Activated CD8-positive, alpha-beta T cell treated with anti-CD3 and anti-CD28 coated beads for 36 hours (primary cell): Measurements from ENCODE around the gene ANKRD33B. TPM values are rescaled to one million over a fixed set of nuclear protein-coding genes. Genes with fewer than 3 reads are reported as not detected.
"Not testable (repeated sequence)": the region's sequence is repeated elsewhere in the genome, so short reads cannot be mapped to it uniquely, and the experiment has no call there.

Source experiments
- ATAC-seq: fragments of 200-7000 bp; cut with Tn5 transposase; one replicate; pipeline ENCODE4 v1.10.0; 2021; ENCODE audit warnings: mild to moderate bottlenecking, moderate library complexity
- CTCF ChIA-PET: fragments of 350-600 bp; sonication (Branson Sonifier 250); formaldehyde crosslinking; loops from one replicate; lab custom pipeline; 2021; ENCODE audit warnings: antibody characterized with exemption; lab: Charles Lee
- POLR2A ChIA-PET: fragments of 350-600 bp; sonication (Branson Sonifier 250); formaldehyde crosslinking; loops from one replicate; lab custom pipeline; 2021; ENCODE audit warnings: antibody characterized with exemption; lab: Charles Lee
- DNase-seq: peaks from one replicate; pipeline ENCODE4 v3.0.0-alpha.2; 2020
- H3K27ac Mint-ChIP-seq: one replicate; pipeline ENCODE4 v1.8.0; 2021; ENCODE audit warnings: mild to moderate bottlenecking, mixed read lengths
- H3K27me3 Mint-ChIP-seq: one replicate; pipeline ENCODE4 v1.8.0; 2021; ENCODE audit warnings: mixed read lengths
- H3K36me3 Mint-ChIP-seq: one replicate; pipeline ENCODE4 v1.8.0; 2021; ENCODE audit warnings: low read depth, mixed read lengths
- H3K4me1 Mint-ChIP-seq: one replicate; pipeline ENCODE4 v1.8.0; 2021; ENCODE audit warnings: low read depth, mixed read lengths
- H3K4me3 Mint-ChIP-seq: one replicate; pipeline ENCODE4 v1.8.0; 2021; ENCODE audit warnings: mild to moderate bottlenecking, moderate library complexity, mixed read lengths
- H3K9me3 Mint-ChIP-seq: one replicate; pipeline ENCODE4 v1.8.0; 2021; ENCODE audit warnings: mixed read lengths
- CTCF ChIP-seq: fragments of 200-600 bp; IDR thresholded peaks from one replicate; pipeline ENCODE4 v1.8.0; 2022; ENCODE audit warnings: antibody characterized with exemption, mild to moderate bottlenecking
- intact Hi-C: fragments of 100-400 bp; cut with micrococcal nuclease; formaldehyde crosslinking; loops from one replicate; pipeline ENCODE4 v1.10.0; 2022
- total RNA-seq, 2 experiments: library from RNA; stranded (reverse); gene quantifications; one replicate each; pipeline ENCODE4 v1.2.3, GENCODE V29; 2021

Gene ANKRD33B
- total RNA-seq, 2 experiments from 2014 or later: 13.6 to 13.8 TPM

GRCh38 chr5:10630126-10630525, 66.3 kb downstream of the ANKRD33B start:
- ATAC-seq (no peak), DNase-seq (no peak)
- peaks cover 4% of the 10 kb centered on the region for H3K9me3 Mint-ChIP-seq
- ChIA-PET POLR2A (interaction anchor here (0.8 kb wide), 1 partner anchor 100 kb away, joined by 3 read pairs; no protein-coding TSS in a partner anchor), CTCF (interaction anchor here (1.1 to 5.0 kb wide), 5 partner anchors 64 to 187 kb away, joined by 4 to 89 read pairs (median 10); no protein-coding TSS in a partner anchor)
- no peak overlapping the region for H3K27ac Mint-ChIP-seq
- no peak overlapping the region for H3K4me3 Mint-ChIP-seq
- H3K36me3 Mint-ChIP-seq: peaks cover 16% of the 10 kb centered on the region
- TF ChIP-seq CTCF: no peak
- intact Hi-C loops: loop anchor here (10.0 kb wide), 1 partner anchor 135 kb away; the partner anchor contains the start of gene DAP
- H3K27me3 Mint-ChIP-seq: peaks cover 6% of the 10 kb centered on the region
- H3K4me1 Mint-ChIP-seq: peaks cover 70% of the 10 kb centered on the region

GRCh38 chr5:10630744-10631143, 66.9 kb downstream of the ANKRD33B start:
- DNase-seq, ATAC-seq, H3K27me3 Mint-ChIP-seq, H3K9me3 Mint-ChIP-seq, H3K4me3 Mint-ChIP-seq, POLR2A ChIA-PET: not testable (repeated sequence)
- Mint-ChIP-seq H3K4me1 (peaks cover 76% of the 10 kb centered on the region), H3K27ac (peak overlapping the region; percentile 88), H3K36me3 (peaks cover 14% of the 10 kb centered on the region)
- CTCF ChIA-PET: interaction anchor here (5.0 kb wide), 1 partner anchor 177 kb away, joined by 89 read pairs; no protein-coding TSS in a partner anchor
- intact Hi-C loops: loop anchor here (10.0 kb wide), 1 partner anchor 134 kb away; the partner anchor contains the start of gene DAP

DNA sequence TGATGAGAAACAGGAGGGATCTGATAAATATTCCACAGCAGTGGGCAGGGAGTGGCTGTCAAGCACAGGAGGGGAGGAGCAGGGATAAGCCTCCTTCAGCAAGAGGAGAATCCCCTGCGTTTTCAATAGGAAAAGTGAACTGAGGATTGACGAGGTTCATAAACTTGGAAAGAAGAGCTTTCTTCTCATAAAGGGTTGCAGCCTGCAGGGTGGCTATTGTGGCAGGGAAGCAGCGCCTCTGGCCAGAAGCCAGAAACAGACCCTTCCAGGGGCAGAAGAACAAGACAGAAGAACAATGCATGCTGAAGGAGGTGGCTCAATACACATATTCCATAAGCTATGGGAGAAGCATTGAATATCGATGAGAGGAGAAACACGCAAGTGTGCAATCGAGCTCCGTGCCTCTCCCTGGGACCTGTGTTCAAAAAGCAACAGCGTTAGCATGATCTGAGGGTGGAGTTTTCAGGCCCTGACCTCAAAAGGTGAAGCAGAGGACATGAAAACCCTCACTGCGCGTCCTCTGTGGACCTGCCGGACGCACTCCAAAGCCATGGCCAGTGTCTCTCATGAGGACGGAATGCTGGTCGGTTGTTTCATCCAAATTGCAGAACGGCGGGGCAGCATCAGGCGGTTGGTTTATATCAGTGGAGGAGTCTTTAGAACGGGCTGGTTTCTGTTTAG, 67.6 kb downstream of the ANKRD33B start:
- intact Hi-C loops: loop anchor here (10.0 kb wide), 1 partner anchor 133 kb away; the partner anchor contains the start of gene DAP
- Mint-ChIP-seq H3K27ac (peak overlapping the region; percentile 88), H3K9me3 (peaks cover 4% of the 10 kb centered on the region), H3K36me3 (peaks cover 14% of the 10 kb centered on the region), H3K27me3 (peaks cover 6% of the 10 kb centered on the region), H3K4me3 (peak overlapping the region; percentile 34), H3K4me1 (peaks cover 80% of the 10 kb centered on the region)
- ATAC-seq (no peak), DNase-seq (peak; percentile 20)
- CTCF ChIA-PET: interaction anchor here (0.7 kb wide), 1 partner anchor 179 kb away, joined by 3 read pairs; no protein-coding TSS in a partner anchor
- POLR2A ChIA-PET: interaction anchor here (0.6 to 0.8 kb wide), 2 partner anchors 13 to 62 kb away, joined by 3 read pairs; no protein-coding TSS in a partner anchor
- TF ChIP-seq CTCF: no peak

GRCh38 chr5:10632110-10632761, 68.4 kb downstream of the ANKRD33B start:
- peaks cover 14% of the 10 kb centered on the region for H3K36me3 Mint-ChIP-seq
- POLR2A ChIA-PET: interaction anchor here (0.8 kb wide), 1 partner anchor 62 kb away, joined by 3 read pairs; no protein-coding TSS in a partner anchor
- H3K4me1 Mint-ChIP-seq: peaks cover 81% of the 10 kb centered on the region
- CTCF ChIA-PET: interaction anchor here (0.7 to 3.0 kb wide), 3 partner anchors 57 to 179 kb away, joined by 3 to 12 read pairs (median 3); no protein-coding TSS in a partner anchor
- DNase-seq (peak; percentile 73), ATAC-seq (peak; percentile 5)
- peaks cover 6% of the 10 kb centered on the region for H3K27me3 Mint-ChIP-seq
- TF ChIP-seq CTCF: no peak
- peak overlapping the region; percentile 34 for H3K4me3 Mint-ChIP-seq
- H3K9me3 Mint-ChIP-seq: peaks cover 4% of the 10 kb centered on the region
- peak overlapping the region; percentile 88 for H3K27ac Mint-ChIP-seq
- intact Hi-C loops: loop anchor here (10.0 kb wide), 1 partner anchor 133 kb away; the partner anchor contains the start of gene DAP
